Measurements from ENCODE around the gene PEAR1. TPM values are rescaled to one million over a fixed set of nuclear protein-coding genes. Genes with fewer than 3 reads are reported as not detected.

Gene PEAR1
- total and polyA plus RNA-seq, 2 of the 4 experiments (the other 2 are of a cell fraction) = 2.0 to 44.4 TPM

DNA sequence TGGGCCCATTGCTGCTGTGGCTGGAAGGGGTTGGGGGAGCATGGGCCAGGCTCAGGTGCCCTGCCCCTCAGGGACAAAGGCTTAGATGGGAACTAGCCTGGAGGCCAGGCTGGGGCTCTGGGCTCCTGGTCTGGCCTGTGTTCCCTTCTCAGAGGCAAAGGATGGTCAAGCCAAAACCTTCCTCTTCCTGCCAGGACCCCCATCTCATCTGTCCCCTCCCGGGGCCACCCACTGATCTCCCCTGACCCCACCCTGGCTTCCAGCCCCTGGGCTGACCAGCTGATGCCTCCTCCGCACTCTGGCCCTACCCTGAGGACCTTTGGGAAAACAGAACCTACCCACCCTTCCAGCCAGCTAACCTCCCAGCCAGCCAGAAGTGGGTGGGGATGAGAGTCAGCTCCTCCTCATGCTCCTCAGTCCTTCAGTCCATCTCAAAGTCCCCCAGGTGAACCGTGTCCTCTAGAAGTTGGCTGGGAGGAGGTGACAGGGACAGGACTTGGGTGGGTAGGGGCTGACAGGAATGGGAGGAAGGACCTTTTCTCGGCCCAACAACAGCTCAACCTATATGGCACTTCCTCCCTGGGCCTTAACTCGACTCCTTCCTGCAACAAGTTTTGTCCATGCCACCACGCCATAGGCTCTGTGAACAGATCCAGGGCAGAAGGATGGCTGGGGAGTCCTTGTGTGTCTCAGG lies 7.5 kb downstream of the PEAR1 start (continued):
- TF ChIP-seq, protein P1, sequence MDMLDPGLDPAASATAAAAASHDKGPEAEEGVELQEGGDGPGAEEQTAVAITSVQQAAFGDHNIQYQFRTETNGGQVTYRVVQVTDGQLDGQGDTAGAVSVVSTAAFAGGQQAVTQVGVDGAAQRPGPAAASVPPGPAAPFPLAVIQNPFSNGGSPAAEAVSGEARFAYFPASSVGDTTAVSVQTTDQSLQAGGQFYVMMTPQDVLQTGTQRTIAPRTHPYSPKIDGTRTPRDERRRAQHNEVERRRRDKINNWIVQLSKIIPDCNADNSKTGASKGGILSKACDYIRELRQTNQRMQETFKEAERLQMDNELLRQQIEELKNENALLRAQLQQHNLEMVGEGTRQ (IDR thresholded peaks at IDR 0.05; ENCODE audit: low read depth, low read length) = no peak
- no peak for TF ChIP-seq MAFK (IDR thresholded peaks at IDR 0.05; ENCODE audit: low read depth, low read length)
- TF ChIP-seq POLR2A (IDR thresholded peaks at IDR 0.05; ENCODE audit: low read depth, low read length) = no peak
- no peak for TF ChIP-seq FOS (IDR thresholded peaks at IDR 0.05; ENCODE audit: low read depth, low read length)
- TF ChIP-seq SMC3 (IDR thresholded peaks at IDR 0.05; ENCODE audit: low read depth, low read length) = no peak

DNA sequence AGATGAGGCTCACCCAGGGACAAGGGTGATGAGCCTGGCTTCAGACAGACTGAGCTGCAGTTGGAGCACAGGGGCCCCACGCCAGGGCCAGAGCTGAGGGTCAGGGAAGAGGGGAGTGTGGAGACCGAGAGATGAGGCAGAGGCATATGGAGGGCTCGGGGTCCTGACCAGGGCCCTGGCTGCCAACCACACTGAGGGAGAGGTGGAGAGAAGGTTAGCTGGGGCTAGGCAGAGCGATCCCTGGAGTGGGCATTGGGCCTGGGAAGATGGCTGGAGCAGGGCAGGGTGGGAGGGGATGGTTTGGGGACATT lies 8.0 kb downstream of the PEAR1 start:
- Histone ChIP-seq H4K20me1 (ENCODE audit: insufficient read depth, low read length) (peaks cover 2% of the 10 kb centered on the region; the same call in 1 of the 2 replicates), H2AK9ac (replicated peaks; ENCODE audit: low read depth, low read length, poor library complexity) (no peak overlapping the region), H2BK20ac (ENCODE audit: low read depth, low read length) (no peak overlapping the region), H3K18ac (ENCODE audit: low read depth, low read length) (no peak overlapping the region), H3K4me2 (ENCODE audit: low read depth, low read length) (no peak overlapping the region), H2AK5ac (ENCODE audit: low read depth, low read length) (peak overlapping the region; percentile 43; the same call in 1 of the 2 replicates), H3K9me1 (ENCODE audit: insufficient read depth, low read length) (peaks cover 23% of the 10 kb centered on the region), H3K27ac (ENCODE audit: insufficient read depth, low read length) (no peak overlapping the region), H2BK15ac (ENCODE audit: low read depth, low read length) (no peak overlapping the region), H2BK120ac (ENCODE audit: low read depth, low read length) (no peak overlapping the region), H4K8ac (ENCODE audit: low read depth in 2 of 2, low read length in 2 of 2) (no peak overlapping the region), H3K9me3 (ENCODE audit: control insufficient read depth, insufficient read depth, low read length) (no peaks in the 10 kb centered on the region), H3K4me1 (ENCODE audit: control insufficient read depth, insufficient read depth, low read length) (peaks cover 35% of the 10 kb centered on the region), H4K5ac (ENCODE audit: low read depth, low read length) (no peak overlapping the region), H2AFZ (replicated peaks; ENCODE audit: low read length, poor library complexity) (no peak overlapping the region), H3K23ac (ENCODE audit: low read depth, low read length) (no peak overlapping the region), H3K4me3 (ENCODE audit: insufficient read depth, low read depth, low read length) (no peak overlapping the region), H3K4ac (ENCODE audit: low read depth, low read length) (0 out of 2 replicates have a peak overlapping the region, but pooled peaks have one; percentile 5), H3K9ac (ENCODE audit: low read depth, low read length) (no peak overlapping the region), H4K91ac (ENCODE audit: insufficient read depth, low read depth, low read length) (peak overlapping the region; percentile 29; the same call in 1 of the 2 replicates), H2BK5ac (ENCODE audit: low read depth, low read length, poor library complexity, severe bottlenecking) (peak overlapping the region; percentile 12), H3K79me1 (ENCODE audit: low read depth in 1 of 2, low read length in 2 of 2) (peaks cover 23 to 88% of the 10 kb centered on the region in 2 experiments), H3K56ac (ENCODE audit: extremely low read depth, insufficient read depth, low read length) (no peak overlapping the region), H3K14ac (replicated peaks; ENCODE audit: low read depth, low read length) (no peak overlapping the region), H3K27me3 (ENCODE audit: control insufficient read depth, insufficient read depth, low read length) (no peaks in the 10 kb centered on the region), H3K36me3 (ENCODE audit: control insufficient read depth, insufficient read depth, low read length) (peaks cover 7% of the 10 kb centered on the region; the same call in 1 of the 2 replicates)
- ATAC-seq (ENCODE audit: low read depth) (no peak), DNase-seq (no peak)
- intact Hi-C loops (cut with micrococcal nuclease) = no loop called here
- in situ Hi-C loops (cut with MboI; ENCODE audit: low sequenced_read_pairs) = no loop called here
- ChIA-PET CTCF (no interaction called here), POLR2A (ENCODE audit: unreplicated experiment) (no interaction called here)
- no CpG with 5 or more reads among the region's 4 CpGs for WGBS, 2 experiments (ENCODE audit: extremely low coverage in 2 of 2, insufficient read length in 1 of 2)
- no TSS peak for BruUV-seq (replicated peaks)
- dilution Hi-C loops (cut with HindIII; ENCODE audit: low sequenced_read_pairs, unreplicated experiment) = no loop called here
- TF ChIP-seq BHLHE40 (IDR thresholded peaks at IDR 0.05; ENCODE audit: low read depth, low read length) (no peak), POLR2A (IDR thresholded peaks at IDR 0.05; ENCODE audit: low read depth, low read length) (no peak), CHD1 (IDR thresholded peaks at IDR 0.05; ENCODE audit: low read depth, low read length) (no peak), CEBPB (IDR thresholded peaks at IDR 0.05; ENCODE audit: low read depth, low read length) (no peak), FOS (IDR thresholded peaks at IDR 0.05; ENCODE audit: low read depth, low read length) (no peak), MAZ (IDR thresholded peaks at IDR 0.05; ENCODE audit: borderline replicate concordance, low read depth, low read length) (no peak), MAFK (IDR thresholded peaks at IDR 0.05; ENCODE audit: low read depth, low read length) (no peak), SMC3 (IDR thresholded peaks at IDR 0.05; ENCODE audit: low read depth, low read length) (no peak)
- TF ChIP-seq, protein P2, sequence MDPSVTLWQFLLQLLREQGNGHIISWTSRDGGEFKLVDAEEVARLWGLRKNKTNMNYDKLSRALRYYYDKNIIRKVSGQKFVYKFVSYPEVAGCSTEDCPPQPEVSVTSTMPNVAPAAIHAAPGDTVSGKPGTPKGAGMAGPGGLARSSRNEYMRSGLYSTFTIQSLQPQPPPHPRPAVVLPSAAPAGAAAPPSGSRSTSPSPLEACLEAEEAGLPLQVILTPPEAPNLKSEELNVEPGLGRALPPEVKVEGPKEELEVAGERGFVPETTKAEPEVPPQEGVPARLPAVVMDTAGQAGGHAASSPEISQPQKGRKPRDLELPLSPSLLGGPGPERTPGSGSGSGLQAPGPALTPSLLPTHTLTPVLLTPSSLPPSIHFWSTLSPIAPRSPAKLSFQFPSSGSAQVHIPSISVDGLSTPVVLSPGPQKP (IDR thresholded peaks at IDR 0.05; ENCODE audit: borderline replicate concordance, low read depth, low read length) = no peak

Measured in IMR-90 (cell line).